HPDE6-E6E7 (cell line): ENCODE results near the gene SPON1.

Experiments used
- DNase-seq: peaks from one replicate; pipeline ENCODE4 v3.0.0; 2011; ENCODE audit warnings: missing footprints; ENCODE audit errors: extremely low spot score

Gene SPON1

DNA sequence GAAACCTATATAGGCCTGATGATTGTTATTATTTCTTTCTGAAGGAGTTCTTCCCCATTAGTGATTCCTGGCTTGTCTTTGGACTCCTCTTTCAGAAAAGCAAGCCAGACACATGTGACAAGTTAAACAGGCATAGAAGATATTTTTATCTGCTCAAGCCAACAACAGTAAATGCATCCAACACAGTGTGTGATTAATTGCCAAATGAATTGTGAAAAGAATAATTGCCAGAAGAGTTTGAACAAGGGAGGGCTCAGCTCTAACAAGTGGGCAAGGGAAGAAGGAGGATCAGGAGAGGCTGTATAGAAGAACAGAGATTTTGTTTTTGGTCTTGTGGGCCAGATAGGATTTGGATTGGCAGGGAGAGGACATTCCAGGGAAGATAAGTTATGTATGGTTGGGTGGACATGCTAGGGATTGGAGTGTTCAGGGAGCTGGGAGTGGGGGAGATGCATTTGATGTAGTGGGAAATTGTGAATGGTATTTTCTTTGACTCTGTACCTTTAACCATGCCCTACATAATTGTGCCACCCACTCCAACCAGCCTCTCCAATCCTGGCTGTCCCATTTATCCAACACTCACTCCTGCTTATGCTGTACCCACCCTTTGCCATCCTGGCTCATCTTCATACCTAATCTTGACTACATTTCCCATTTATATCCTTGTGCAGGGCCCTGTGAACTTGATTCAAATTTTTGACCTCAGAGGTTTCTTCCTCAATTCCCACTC lies 223.7 kb downstream of the SPON1 start:
- no peak for DNase-seq

- no peak for DNase-seq
Measured at GRCh38 chr11:14189874-14190273, 227.4 kb downstream of the SPON1 start.

DNA sequence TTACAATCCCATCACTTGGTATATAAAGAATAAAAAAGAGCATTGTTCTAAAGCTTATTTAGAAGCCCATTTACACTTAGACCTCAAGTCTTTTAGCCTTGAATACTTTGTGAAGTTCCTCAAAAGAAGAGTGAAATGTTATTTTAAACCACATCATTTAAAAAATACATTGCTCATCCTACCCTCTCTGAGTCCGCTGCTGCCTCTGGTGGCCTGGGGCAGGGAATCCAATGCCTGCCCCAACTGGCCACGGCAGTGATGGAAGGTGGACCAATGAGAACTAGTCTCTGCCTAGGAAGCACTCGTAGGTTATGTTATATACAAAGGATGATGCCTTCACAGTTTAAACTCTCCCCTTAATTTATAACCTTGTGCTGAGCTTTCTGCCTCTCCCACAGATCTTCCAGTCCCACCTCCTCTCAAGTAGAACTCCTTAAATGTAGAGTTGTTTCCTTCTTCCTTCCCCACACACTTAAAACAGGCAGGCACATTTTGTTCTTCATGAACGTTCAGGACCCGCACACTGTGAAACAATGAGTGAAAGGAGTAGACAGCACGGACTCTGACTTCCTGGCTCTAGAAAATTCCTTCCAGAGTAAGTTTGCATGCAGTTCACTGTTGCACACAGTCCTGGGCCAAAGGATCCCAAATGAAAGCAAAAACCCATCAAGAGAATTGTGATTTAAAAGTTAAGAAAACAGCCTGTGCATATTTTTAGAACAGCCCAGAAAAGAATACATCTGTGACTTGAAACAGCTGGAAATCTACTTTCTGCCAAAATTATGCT lies 228.7 kb downstream of the SPON1 start:
- no peak for DNase-seq

DNA sequence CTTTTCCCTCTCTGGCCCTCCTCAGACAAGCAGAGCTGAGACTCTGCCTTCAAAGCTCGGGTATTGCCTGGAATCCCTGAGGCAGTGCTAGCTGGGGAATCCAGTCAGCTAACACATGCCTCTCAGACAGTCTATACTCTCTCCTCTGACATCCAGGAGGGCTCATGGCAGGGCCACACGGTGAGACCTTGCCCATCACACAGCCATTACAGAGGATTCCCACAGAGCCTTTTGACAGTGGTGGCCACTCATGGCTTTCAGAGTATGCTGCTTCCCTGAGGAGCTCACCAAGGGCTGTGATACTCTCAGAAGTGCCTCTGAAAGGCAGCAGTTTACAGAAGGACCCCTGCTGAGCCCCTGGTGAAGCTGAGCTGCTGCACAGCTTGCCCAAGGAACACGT lies 231.1 kb downstream of the SPON1 start:
- DNase-seq: no peak

DNA sequence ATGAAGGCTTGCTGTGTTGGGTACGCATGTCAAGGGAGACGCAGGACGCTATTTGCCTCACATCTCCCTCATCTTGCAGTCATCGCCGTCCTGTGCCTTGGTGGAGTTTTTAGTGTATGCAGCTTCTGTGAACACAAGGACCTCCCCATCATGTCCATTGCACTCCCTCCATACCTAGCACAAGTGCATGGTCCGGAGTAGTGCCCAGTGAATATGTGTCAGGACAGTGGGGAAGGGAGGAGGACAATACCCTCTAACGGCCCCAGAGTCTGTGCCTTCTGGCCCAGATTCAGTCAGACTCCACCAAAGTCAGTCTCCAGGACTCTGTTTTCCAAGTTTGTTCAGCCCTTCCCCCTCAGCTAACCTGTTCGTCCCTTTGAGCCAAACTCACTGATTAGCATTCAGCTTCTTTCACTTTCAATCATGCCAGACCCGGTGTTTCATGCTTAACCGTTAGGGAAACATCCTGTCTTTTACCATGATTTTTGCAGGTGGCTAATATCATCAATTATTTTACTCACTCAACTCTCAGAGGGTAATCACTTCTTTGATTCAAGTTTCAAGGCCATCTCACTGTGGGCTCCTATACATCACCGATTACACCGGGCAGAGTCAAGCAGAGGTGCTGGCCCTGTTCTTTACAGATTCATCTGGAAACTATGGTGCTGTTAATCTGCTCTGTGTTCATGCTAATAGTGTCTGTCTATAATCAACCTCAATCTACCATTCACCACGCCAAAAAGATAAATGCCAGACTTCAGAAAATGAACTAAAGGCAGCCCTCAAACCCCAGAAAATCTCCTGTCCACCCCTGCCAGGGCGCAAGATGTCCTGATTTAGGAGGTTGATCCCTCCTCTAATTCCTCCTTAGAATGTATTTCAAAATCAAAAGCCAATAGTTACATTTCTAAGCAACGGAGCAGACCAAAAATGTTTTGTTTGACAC lies 240.0 kb downstream of the SPON1 start:
- DNase-seq: no peak

DNA sequence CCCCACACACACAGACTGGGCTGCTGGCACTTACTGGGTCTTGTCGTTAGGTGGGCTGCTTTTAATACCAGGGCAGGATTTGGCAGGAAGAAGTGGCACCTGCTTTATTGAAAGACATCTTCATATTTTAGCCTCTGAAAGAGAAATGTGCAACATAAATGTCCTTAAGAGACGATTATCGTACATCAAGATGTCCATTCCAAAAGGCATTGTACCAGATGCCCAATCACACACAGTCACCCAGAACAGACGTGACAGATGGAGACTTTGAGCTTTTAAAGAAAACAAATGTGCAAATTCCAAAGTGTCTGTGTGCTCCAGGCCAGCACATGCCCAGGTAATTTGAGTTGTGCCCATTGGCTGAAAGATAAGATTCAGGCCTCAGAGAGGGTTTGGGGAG lies 240.8 kb downstream of the SPON1 start:
- no peak for DNase-seq

GRCh38 chr11:14212986-14213385 lies 250.5 kb downstream of the SPON1 start:
- no peak for DNase-seq

DNA sequence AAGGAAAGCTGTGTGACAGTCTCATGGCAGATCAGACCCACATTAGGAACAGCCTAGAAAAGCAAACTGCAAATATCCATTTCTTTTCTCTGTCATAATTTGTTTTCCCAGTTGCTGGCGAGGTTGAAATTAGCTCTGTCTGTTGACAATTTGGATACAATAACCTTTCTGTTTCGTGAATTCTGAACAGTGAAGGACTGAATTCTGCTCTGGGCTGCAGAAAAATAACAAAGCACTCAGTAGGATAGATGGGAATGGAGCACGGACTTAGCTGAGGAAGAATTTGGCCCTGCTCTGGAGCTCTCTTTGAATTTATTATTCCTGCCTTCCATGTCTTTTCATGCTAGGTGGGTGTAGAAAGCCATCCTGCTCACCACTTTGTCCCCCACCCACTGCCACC lies 256.2 kb downstream of the SPON1 start:
- DNase-seq: no peak

DNA sequence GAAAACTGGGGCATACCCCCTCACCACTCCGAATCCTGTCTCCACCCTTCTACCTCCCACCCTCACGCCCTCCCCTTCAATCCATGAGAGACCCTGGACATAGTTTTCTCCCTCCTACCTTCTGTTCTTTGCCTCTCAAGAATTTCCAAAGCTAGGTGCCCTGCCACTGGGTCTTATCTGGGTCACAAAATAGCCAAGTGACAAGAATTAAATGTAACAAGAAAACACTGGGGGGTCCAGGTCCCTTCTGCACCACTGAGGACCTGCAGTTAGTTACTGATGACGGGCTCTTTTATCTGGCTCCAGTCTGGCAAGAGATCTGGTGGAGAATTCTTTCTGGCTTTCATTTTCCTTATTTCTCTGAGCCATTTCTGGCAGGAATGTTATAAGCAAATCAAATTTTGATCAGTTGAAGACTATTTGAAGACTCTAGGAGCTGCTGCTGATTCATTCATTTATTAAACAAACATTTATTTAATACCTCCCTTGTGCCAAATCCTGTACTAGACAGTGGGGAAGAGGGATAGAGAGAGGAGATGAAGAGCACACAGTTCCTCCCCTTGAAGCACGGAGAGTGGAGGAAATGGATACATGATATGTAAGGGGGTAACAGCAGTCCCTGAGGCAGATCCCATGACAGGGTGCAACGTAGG lies 261.2 kb downstream of the SPON1 start:
- DNase-seq: no peak

- no peak for DNase-seq
Measured at GRCh38 chr11:14224395-14224794, 261.9 kb downstream of the SPON1 start.

- no peak for DNase-seq
Measured at GRCh38 chr11:14225666-14226065, 263.1 kb downstream of the SPON1 start.

DNA sequence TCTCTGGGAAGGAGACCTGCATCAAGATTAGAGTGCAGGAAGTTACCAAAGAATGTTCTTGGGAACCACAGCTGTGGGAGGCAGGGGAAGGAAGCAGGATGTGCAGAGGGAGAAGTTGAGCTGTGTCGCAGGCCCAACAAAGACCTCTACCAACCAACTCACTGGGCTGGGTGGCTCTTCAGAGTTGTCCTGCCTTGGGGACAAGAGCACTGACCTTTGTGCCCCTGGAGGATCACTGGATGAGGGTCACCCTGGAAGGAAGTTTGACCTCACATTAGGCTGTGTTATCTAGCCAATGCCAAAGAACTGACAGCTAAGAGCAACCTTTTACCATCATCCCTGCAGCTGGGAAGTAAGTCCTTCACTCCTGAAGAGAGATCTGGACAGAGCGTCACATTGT lies 265.8 kb downstream of the SPON1 start:
- DNase-seq: no peak

DNA sequence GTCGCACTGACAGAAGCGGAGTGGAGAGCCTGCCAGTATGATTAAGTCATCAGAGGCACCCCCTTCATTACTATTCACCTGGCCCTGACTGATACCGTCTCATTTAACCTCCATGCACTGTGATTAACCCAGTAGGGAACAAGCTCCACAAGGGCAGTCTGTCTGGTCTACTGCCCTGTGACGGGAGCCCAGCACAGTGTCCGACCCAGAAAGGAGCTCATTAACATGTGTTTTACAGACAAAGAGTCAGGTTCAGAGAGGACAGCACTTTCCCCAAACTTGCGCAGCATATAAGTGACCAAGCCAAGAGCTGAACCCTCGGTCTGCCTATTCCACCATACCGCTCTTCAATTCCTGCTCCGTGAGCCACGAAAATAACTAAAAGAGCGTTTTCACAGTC lies 266.9 kb downstream of the SPON1 start:
- no peak for DNase-seq

GRCh38 chr11:14230407-14230806 lies 267.9 kb downstream of the SPON1 start:
- DNase-seq: no peak

DNA sequence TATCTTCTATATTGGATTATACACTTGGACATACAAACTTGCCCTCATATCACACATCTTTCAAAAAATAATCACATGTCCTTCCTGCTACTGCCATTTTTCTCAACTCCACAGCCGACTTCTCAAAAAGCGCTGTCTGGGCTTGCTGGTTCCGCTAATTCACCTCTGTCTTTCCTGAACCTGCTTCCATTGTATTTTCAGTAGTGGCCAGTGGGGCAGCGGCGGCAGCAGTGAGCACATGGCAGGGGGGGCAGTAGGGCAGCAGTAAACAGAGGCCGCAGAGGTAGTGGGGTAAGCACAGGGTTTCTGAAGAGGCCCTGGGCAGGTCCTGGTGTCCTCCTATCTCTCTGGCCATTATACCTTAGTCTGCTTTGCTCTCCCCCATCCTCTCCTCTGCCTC lies 270.1 kb downstream of the SPON1 start:
- DNase-seq: no peak

DNA sequence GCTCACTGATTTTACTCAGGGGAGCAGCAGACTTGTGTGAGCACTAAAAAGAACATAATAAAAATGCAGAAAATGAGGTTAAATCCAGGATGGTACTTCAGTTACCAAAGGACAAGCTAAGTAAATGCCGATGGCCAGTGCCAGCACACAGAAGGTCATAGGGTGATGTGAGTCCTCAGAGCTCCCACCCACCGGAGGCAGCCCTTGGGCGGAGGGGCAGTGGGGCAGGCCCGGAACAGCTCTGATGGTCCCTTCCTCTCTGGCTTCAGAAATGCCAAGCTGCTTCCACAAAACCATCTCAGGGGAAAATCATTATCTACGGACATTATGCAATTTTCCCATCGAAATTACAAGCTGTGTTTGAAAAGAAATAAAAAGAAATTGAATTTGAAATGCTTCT lies 271.9 kb downstream of the SPON1 start:
- no peak for DNase-seq

- no peak for DNase-seq
Measured at GRCh38 chr11:14235701-14236100, 273.2 kb downstream of the SPON1 start.

GRCh38 chr11:14237444-14237961 lies 275.0 kb downstream of the SPON1 start:
- no peak for DNase-seq

GRCh38 chr11:14240221-14240620 lies 277.7 kb downstream of the SPON1 start:
- DNase-seq: no peak

DNA sequence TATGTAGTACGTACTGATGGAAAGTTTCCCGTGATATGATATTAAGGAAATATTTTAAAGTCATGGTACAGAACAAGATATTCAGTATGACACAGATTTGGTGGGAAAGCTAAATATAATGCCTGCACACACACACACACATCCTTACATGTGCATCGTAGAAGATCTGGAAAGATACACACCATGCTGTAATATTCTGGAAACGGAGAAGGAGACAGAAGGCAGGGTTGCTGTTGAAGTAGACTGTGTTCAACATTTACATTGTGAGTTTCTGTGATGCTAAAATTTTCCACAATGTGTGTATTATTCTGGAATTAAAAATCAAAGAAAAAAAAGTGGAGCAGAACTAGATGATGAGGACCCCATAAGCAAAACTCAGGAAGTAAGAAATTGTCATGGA lies 278.4 kb downstream of the SPON1 start:
- no peak for DNase-seq

DNA sequence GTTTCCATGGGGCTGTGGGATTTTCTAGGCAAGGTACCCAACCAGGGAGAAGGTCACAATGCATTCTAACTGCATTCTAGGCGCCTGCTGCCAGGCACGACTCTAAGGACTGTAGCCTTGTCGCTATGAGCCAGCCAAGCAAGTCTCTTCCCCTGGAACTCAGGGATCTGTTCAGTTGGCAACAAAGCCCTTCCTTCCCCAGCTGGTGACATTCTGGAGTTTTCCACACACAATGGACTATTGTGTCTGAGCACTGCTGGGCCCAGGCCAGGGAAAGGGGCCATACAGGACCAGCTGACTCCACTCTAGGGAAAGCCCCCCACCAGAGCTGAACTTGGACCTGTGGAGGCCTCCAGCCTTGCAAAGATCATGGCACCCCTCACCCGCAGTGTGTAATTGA lies 279.7 kb downstream of the SPON1 start:
- no peak for DNase-seq

GRCh38 chr11:14242733-14243132 lies 280.2 kb downstream of the SPON1 start:
- no peak for DNase-seq
